ENCODE data around the gene PTX3.

Gene PTX3

GRCh38 chr3:157409516-157409915 is 27.1 kb upstream of the PTX3 start:
- H3F3A ChIP-seq (ENCODE audit: low read depth) = no peaks in the 10 kb centered on the region
- no peak for TF ChIP-seq EZH2phosphoT487 (IDR thresholded peaks at IDR 0.05; ENCODE audit: borderline replicate concordance)
- no peak for TF ChIP-seq CTCF (conservative IDR thresholded peaks at IDR 0.05; ENCODE audit: low read length)
- H4K20me1 ChIP-seq (ENCODE audit: insufficient read depth, low read length, poor library complexity, severe bottlenecking) = no peaks in the 10 kb centered on the region
- no peak overlapping the region for H2AFZ ChIP-seq (ENCODE audit: low read length)
- no peaks in the 10 kb centered on the region for H3K9me2 ChIP-seq (replicated peaks; ENCODE audit: low read depth, low read length)
- H3K27me3 ChIP-seq (ENCODE audit: insufficient read depth, low read length, poor library complexity, severe bottlenecking) = no peaks in the 10 kb centered on the region
- no peak overlapping the region for H3K4me2 ChIP-seq (ENCODE audit: low read depth, low read length, poor library complexity, severe bottlenecking)
- H3K4me1 ChIP-seq (ENCODE audit: insufficient read depth, low read length, poor library complexity, severe bottlenecking) = no peaks in the 10 kb centered on the region
- no peaks in the 10 kb centered on the region for H3K36me3 ChIP-seq (ENCODE audit: insufficient read depth, low read length)
- H3K79me2 ChIP-seq (ENCODE audit: insufficient read depth, low read length) = no peaks in the 10 kb centered on the region
- no peaks in the 10 kb centered on the region for H3K9me3 ChIP-seq (ENCODE audit: insufficient read depth, low read depth, low read length)
- H3K9ac ChIP-seq (ENCODE audit: low read depth, low read length, poor library complexity, severe bottlenecking) = no peak overlapping the region
- no peak overlapping the region for H3K4me3 ChIP-seq (ENCODE audit: low read length, poor library complexity, severe bottlenecking)

GRCh38 chr3:157410945-157411344 is 25.7 kb upstream of the PTX3 start:
- TF ChIP-seq EZH2phosphoT487 (IDR thresholded peaks at IDR 0.05; ENCODE audit: borderline replicate concordance) (no peak), CTCF (conservative IDR thresholded peaks at IDR 0.05; ENCODE audit: low read length) (no peak)

GRCh38 chr3:157412323-157412855 is 24.3 kb upstream of the PTX3 start:
- Histone ChIP-seq H3K4me3 (ENCODE audit: low read length, poor library complexity, severe bottlenecking) (no peak overlapping the region), H3K9me2 (replicated peaks; ENCODE audit: low read depth, low read length) (no peaks in the 10 kb centered on the region), H2AFZ (ENCODE audit: low read length) (no peak overlapping the region), H3K4me1 (ENCODE audit: insufficient read depth, low read length, poor library complexity, severe bottlenecking) (peaks cover 12% of the 10 kb centered on the region), H3K79me2 (ENCODE audit: insufficient read depth, low read length) (no peaks in the 10 kb centered on the region), H3K4me2 (ENCODE audit: low read depth, low read length, poor library complexity, severe bottlenecking) (no peak overlapping the region), H3K36me3 (ENCODE audit: insufficient read depth, low read length) (no peaks in the 10 kb centered on the region), H4K20me1 (ENCODE audit: insufficient read depth, low read length, poor library complexity, severe bottlenecking) (no peaks in the 10 kb centered on the region), H3F3A (ENCODE audit: low read depth) (no peaks in the 10 kb centered on the region), H3K9ac (ENCODE audit: low read depth, low read length, poor library complexity, severe bottlenecking) (no peak overlapping the region), H3K27me3 (ENCODE audit: insufficient read depth, low read length, poor library complexity, severe bottlenecking) (no peaks in the 10 kb centered on the region), H3K9me3 (ENCODE audit: insufficient read depth, low read depth, low read length) (no peaks in the 10 kb centered on the region)
- TF ChIP-seq EZH2phosphoT487 (IDR thresholded peaks at IDR 0.05; ENCODE audit: borderline replicate concordance) (no peak), CTCF (conservative IDR thresholded peaks at IDR 0.05; ENCODE audit: low read length) (no peak)

More at GRCh38 chr3:157410945-157411344, 25.7 kb upstream of the PTX3 start:
- H3K9me3 ChIP-seq (ENCODE audit: insufficient read depth, low read depth, low read length) = no peaks in the 10 kb centered on the region
- H3K9ac ChIP-seq (ENCODE audit: low read depth, low read length, poor library complexity, severe bottlenecking) = no peak overlapping the region
- no peaks in the 10 kb centered on the region for H3K9me2 ChIP-seq (replicated peaks; ENCODE audit: low read depth, low read length)
- no peak overlapping the region for H2AFZ ChIP-seq (ENCODE audit: low read length)
- H3K36me3 ChIP-seq (ENCODE audit: insufficient read depth, low read length) = no peaks in the 10 kb centered on the region
- H3K79me2 ChIP-seq (ENCODE audit: insufficient read depth, low read length) = no peaks in the 10 kb centered on the region
- no peaks in the 10 kb centered on the region for H3K27me3 ChIP-seq (ENCODE audit: insufficient read depth, low read length, poor library complexity, severe bottlenecking)
- peaks cover 4% of the 10 kb centered on the region for H3K4me1 ChIP-seq (ENCODE audit: insufficient read depth, low read length, poor library complexity, severe bottlenecking)
- H3K4me2 ChIP-seq (ENCODE audit: low read depth, low read length, poor library complexity, severe bottlenecking) = no peak overlapping the region
- no peak overlapping the region for H3K4me3 ChIP-seq (ENCODE audit: low read length, poor library complexity, severe bottlenecking)
- H4K20me1 ChIP-seq (ENCODE audit: insufficient read depth, low read length, poor library complexity, severe bottlenecking) = no peaks in the 10 kb centered on the region
- H3F3A ChIP-seq (ENCODE audit: low read depth) = no peaks in the 10 kb centered on the region
